ENCODE results near the gene MYH9.

- no peak for TF ChIP-seq CTCF (IDR thresholded peaks at IDR 0.05)
- TF ChIP-seq, protein P1, sequence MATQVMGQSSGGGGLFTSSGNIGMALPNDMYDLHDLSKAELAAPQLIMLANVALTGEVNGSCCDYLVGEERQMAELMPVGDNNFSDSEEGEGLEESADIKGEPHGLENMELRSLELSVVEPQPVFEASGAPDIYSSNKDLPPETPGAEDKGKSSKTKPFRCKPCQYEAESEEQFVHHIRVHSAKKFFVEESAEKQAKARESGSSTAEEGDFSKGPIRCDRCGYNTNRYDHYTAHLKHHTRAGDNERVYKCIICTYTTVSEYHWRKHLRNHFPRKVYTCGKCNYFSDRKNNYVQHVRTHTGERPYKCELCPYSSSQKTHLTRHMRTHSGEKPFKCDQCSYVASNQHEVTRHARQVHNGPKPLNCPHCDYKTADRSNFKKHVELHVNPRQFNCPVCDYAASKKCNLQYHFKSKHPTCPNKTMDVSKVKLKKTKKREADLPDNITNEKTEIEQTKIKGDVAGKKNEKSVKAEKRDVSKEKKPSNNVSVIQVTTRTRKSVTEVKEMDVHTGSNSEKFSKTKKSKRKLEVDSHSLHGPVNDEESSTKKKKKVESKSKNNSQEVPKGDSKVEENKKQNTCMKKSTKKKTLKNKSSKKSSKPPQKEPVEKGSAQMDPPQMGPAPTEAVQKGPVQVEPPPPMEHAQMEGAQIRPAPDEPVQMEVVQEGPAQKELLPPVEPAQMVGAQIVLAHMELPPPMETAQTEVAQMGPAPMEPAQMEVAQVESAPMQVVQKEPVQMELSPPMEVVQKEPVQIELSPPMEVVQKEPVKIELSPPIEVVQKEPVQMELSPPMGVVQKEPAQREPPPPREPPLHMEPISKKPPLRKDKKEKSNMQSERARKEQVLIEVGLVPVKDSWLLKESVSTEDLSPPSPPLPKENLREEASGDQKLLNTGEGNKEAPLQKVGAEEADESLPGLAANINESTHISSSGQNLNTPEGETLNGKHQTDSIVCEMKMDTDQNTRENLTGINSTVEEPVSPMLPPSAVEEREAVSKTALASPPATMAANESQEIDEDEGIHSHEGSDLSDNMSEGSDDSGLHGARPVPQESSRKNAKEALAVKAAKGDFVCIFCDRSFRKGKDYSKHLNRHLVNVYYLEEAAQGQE (IDR thresholded peaks at IDR 0.05; ENCODE audit: insufficient read depth in 1 of 2, low read depth in 2 of 2, low read length in 1 of 2) = no peak
- TF ChIP-seq POLR2AphosphoS5 (IDR thresholded peaks at IDR 0.05; ENCODE audit: low read depth, low read length) = no peak
Measured at GRCh38 chr22:36303115-36303467, 84.7 kb downstream of the MYH9 start.

Measured in Panc1 (cell line).